Measurements from ENCODE around the gene CDH13. TPM values are rescaled to one million over a fixed set of nuclear protein-coding genes. Genes with fewer than 3 reads are reported as not detected.

Gene CDH13
- total and polyA plus RNA-seq, 9 of the 15 experiments (the other 6 are each of a cell fraction or from before 2014, with no cell fraction given): 0.03 TPM; not detected in 8

DNA sequence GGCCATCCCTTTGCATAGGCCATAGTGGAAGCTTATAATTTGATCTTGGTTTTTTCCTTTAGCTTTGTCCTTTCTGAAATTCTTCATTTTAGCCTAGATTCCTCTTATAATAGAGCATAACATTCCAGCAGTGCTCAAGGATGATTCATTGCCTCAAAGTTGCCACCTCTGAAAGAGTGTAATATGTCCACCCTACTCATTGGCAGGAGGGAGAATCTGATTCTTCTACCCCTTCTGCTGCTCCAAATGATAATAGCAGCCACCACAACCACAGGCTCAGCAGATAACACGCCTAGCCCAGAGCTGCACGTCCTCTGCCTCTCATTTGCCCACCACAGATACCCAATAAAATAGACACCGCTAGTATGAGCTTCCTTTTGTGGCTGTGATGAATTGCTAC is 843.6 kb downstream of the CDH13 start:
- H3K9me1 ChIP-seq (ENCODE audit: control insufficient read depth, insufficient read depth, low read length): no peaks in the 10 kb centered on the region
- in situ Hi-C loops (cut with MboI): no loop called here
- H3K27me3 ChIP-seq (ENCODE audit: control insufficient read depth in 2 of 2, insufficient read depth in 2 of 2, low read length in 2 of 2): peaks cover 0 to 5% of the 10 kb centered on the region in 2 experiments; a peak in 1 of 5 replicates
- BruUV-seq (replicated peaks): no TSS peak
- no peaks in the 10 kb centered on the region; a peak in 1 of 5 replicates for H3K4me1 ChIP-seq (replicated peaks in 1 of 2; ENCODE audit: control insufficient read depth in 2 of 2, insufficient read depth in 2 of 2, low read length in 2 of 2)
- POLR2A ChIA-PET: no interaction called here
- H3K27ac ChIP-seq (ENCODE audit: extremely low read depth, low read depth, low read length): no peak overlapping the region
- no peaks in the 10 kb centered on the region for H3K36me3 ChIP-seq (ENCODE audit: control insufficient read depth, insufficient read depth, low read length)
- no peaks in the 10 kb centered on the region for H3K79me2 ChIP-seq (ENCODE audit: control insufficient read depth, insufficient read depth, low read length)
- WGBS (ENCODE audit: insufficient coverage, low coverage, missing lambda C conversion rate): 0% methylated on average over 3 of the region's 3 CpGs
- ATAC-seq (no peak), DNase-seq (ENCODE audit: extremely low read depth in 1 of 4, low spot score in 3 of 4) (no peak), FAIRE-seq (no peak)
- no peak overlapping the region for H3K9ac ChIP-seq (ENCODE audit: insufficient read depth in 1 of 2, low read depth in 2 of 2, low read length in 2 of 2)
- no peak overlapping the region for H3K4me2 ChIP-seq (ENCODE audit: insufficient read depth, low read length)
- intact Hi-C loops (cut with micrococcal nuclease): no loop called here
- H4K20me1 ChIP-seq (replicated peaks; ENCODE audit: control insufficient read depth, insufficient read depth, low read length): no peaks in the 10 kb centered on the region
- H3K9me3 ChIP-seq (replicated peaks; ENCODE audit: control insufficient read depth, insufficient read depth, low read depth, low read length): no peaks in the 10 kb centered on the region
- no peak overlapping the region for H2AFZ ChIP-seq (ENCODE audit: low read depth, low read length)
- CTCF ChIA-PET (ENCODE audit: low intra/inter-chr PET ratio): no interaction called here
- no peak overlapping the region for H3K4me3 ChIP-seq
- TF ChIP-seq POLR2AphosphoS5 (IDR thresholded peaks at IDR 0.05; ENCODE audit: control insufficient read depth, insufficient read depth, low read depth, low read length) (no peak), DDX20 (tag; IDR thresholded peaks at IDR 0.05; ENCODE audit: low read depth) (no peak), FIP1L1 (IDR thresholded peaks at IDR 0.05; ENCODE audit: low read depth, low read length, poor library complexity, severe bottlenecking) (no peak), ZNF12 (CRISPR knock-in tag; IDR thresholded peaks at IDR 0.05) (no peak), CEBPB (tag; IDR thresholded peaks at IDR 0.05) (no peak), MAFF (IDR thresholded peaks at IDR 0.05; ENCODE audit: low read length) (no peak), LCOR (CRISPR knock-in tag; IDR thresholded peaks at IDR 0.05) (no peak)
- TF ChIP-seq, protein P1, sequence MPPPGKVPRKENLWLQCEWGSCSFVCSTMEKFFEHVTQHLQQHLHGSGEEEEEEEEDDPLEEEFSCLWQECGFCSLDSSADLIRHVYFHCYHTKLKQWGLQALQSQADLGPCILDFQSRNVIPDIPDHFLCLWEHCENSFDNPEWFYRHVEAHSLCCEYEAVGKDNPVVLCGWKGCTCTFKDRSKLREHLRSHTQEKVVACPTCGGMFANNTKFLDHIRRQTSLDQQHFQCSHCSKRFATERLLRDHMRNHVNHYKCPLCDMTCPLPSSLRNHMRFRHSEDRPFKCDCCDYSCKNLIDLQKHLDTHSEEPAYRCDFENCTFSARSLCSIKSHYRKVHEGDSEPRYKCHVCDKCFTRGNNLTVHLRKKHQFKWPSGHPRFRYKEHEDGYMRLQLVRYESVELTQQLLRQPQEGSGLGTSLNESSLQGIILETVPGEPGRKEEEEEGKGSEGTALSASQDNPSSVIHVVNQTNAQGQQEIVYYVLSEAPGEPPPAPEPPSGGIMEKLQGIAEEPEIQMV (tag; conservative IDR thresholded peaks at IDR 0.05; ENCODE audit: low read depth): no peak
- TF ChIP-seq, protein P2, sequence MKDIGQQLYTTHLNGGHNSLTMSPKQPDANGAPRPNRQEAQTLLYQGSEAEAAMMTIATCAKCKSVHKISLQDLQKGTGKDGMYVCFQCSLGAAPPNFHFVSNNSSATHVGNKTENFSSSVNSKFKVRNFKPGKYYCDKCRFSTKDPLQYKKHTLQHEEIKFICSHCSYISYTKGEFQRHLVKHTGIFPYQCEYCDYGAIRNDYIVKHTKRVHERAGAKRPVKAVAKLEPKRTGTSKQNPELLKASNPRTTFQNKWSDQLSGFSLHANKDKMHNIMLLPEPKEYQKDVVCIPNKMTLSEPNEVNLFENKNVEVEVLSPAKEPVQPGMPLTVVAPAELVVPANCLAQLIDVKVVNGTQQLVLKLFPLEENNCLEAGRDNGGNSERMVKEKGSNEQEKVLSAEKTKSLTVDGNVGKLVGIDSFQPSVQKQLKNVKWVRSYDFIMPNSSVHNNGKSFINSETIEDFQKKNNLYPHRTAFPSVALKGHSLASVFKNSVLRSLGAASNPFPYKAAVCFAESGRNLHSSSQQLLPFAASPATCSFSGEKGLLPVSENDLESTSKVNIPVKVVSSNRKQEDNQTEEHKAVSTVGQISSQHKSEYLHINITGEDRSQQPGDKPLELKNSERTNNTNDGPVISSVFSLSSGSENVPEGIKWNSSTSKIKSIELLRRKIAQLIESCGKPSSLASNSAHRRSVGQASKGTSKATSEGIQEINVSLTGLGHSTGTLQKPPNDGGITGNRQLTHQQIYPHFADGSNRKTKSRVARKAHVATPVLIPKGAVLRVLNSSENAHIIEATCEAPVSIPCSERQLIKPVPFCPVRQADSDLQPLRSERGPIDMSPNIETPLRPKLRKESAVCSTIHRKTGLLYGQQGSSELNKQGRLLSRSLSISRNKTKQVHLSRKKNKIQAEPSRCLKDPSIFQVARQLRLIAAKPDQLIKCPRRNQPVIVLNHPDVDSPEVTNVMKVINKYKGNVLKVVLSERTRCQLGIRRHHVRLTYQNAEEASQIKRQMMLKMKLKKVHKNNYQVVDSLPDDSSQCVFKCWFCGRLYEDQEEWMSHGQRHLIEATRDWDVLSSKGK (CRISPR knock-in tag; IDR thresholded peaks at IDR 0.05): no peak
- TF ChIP-seq, protein P3, sequence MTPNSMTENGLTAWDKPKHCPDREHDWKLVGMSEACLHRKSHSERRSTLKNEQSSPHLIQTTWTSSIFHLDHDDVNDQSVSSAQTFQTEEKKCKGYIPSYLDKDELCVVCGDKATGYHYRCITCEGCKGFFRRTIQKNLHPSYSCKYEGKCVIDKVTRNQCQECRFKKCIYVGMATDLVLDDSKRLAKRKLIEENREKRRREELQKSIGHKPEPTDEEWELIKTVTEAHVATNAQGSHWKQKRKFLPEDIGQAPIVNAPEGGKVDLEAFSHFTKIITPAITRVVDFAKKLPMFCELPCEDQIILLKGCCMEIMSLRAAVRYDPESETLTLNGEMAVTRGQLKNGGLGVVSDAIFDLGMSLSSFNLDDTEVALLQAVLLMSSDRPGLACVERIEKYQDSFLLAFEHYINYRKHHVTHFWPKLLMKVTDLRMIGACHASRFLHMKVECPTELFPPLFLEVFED (CRISPR knock-in tag; conservative IDR thresholded peaks at IDR 0.05): no peak
- TF ChIP-seq, protein P4, sequence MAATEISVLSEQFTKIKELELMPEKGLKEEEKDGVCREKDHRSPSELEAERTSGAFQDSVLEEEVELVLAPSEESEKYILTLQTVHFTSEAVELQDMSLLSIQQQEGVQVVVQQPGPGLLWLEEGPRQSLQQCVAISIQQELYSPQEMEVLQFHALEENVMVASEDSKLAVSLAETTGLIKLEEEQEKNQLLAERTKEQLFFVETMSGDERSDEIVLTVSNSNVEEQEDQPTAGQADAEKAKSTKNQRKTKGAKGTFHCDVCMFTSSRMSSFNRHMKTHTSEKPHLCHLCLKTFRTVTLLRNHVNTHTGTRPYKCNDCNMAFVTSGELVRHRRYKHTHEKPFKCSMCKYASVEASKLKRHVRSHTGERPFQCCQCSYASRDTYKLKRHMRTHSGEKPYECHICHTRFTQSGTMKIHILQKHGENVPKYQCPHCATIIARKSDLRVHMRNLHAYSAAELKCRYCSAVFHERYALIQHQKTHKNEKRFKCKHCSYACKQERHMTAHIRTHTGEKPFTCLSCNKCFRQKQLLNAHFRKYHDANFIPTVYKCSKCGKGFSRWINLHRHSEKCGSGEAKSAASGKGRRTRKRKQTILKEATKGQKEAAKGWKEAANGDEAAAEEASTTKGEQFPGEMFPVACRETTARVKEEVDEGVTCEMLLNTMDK (IDR thresholded peaks at IDR 0.05; ENCODE audit: borderline replicate concordance, insufficient read depth, low read depth, low read length, poor library complexity, severe bottlenecking): no peak
- TF ChIP-seq, protein P5, sequence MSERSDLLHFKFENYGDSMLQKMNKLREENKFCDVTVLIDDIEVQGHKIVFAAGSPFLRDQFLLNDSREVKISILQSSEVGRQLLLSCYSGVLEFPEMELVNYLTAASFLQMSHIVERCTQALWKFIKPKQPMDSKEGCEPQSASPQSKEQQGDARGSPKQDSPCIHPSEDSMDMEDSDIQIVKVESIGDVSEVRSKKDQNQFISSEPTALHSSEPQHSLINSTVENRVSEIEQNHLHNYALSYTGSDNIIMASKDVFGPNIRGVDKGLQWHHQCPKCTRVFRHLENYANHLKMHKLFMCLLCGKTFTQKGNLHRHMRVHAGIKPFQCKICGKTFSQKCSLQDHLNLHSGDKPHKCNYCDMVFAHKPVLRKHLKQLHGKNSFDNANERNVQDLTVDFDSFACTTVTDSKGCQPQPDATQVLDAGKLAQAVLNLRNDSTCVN (CRISPR knock-in tag; IDR thresholded peaks at IDR 0.05): no peak

Measured in K562 (cell line).